Subcutaneous preadipocyte (primary cell): ENCODE measurements around the gene USP34. TPM values are rescaled to one million over a fixed set of nuclear protein-coding genes. Genes with fewer than 3 reads are reported as not detected.

Source experiments
- small RNA-seq: library from RNA; depleted of rRNA; stranded (forward); fragments of <200 nt; gene quantifications from one replicate; pipeline ENCODE3, GENCODE V24; 2012
- total RNA-seq: library from RNA; depleted of rRNA; stranded (reverse); fragments of >200 nt; gene quantifications from 2 replicates; pipeline ENCODE4 v1.2.3, GENCODE V29; 2012

The USP34 gene, protein sequence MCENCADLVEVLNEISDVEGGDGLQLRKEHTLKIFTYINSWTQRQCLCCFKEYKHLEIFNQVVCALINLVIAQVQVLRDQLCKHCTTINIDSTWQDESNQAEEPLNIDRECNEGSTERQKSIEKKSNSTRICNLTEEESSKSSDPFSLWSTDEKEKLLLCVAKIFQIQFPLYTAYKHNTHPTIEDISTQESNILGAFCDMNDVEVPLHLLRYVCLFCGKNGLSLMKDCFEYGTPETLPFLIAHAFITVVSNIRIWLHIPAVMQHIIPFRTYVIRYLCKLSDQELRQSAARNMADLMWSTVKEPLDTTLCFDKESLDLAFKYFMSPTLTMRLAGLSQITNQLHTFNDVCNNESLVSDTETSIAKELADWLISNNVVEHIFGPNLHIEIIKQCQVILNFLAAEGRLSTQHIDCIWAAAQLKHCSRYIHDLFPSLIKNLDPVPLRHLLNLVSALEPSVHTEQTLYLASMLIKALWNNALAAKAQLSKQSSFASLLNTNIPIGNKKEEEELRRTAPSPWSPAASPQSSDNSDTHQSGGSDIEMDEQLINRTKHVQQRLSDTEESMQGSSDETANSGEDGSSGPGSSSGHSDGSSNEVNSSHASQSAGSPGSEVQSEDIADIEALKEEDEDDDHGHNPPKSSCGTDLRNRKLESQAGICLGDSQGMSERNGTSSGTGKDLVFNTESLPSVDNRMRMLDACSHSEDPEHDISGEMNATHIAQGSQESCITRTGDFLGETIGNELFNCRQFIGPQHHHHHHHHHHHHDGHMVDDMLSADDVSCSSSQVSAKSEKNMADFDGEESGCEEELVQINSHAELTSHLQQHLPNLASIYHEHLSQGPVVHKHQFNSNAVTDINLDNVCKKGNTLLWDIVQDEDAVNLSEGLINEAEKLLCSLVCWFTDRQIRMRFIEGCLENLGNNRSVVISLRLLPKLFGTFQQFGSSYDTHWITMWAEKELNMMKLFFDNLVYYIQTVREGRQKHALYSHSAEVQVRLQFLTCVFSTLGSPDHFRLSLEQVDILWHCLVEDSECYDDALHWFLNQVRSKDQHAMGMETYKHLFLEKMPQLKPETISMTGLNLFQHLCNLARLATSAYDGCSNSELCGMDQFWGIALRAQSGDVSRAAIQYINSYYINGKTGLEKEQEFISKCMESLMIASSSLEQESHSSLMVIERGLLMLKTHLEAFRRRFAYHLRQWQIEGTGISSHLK (N-terminal part only)
- total RNA-seq = 84.1 and 131 TPM in 2 replicates

GRCh38 chr2:61470965-61471904 lies at the start of gene USP34:
TSS of gene USP34 (minus strand) at chr2:61471087. CDS start at chr2:61470692, 395 bp downstream.

GRCh38 chr2:61161888-61162287 lies 309.0 kb downstream of the USP34 start, which contains the start of gene C2orf74:
TSS of gene C2orf74 (plus strand) at chr2:61162188. CDS start at chr2:61162515, 327 bp downstream.

Small RNA genes within 50 kb of the gene (small RNA-seq; reads per million reads assigned to genes)
- gene SNORA70B = 0.66 reads per million, percentile 41 among the genes with 10 or more reads in this experiment

Other genes starting within 250 kb of the USP34 start
- gene XPO1, start 67.3 kb upstream of the USP34 start, total RNA-seq = 215 and 238 TPM in 2 replicates